Right lobe of liver (tissue), 6 donors: ENCODE results near the gene SFRP2. TPM values are rescaled to one million over a fixed set of nuclear protein-coding genes. Genes with fewer than 3 reads are reported as not detected.

Experiments
- ATAC-seq, 4 donors: fragments of 200-7000 bp; cut with Tn5 transposase; one replicate each; pipeline ENCODE4 v1.9.1; 2020; ENCODE audit warnings: mild to moderate bottlenecking in 4 of 4, moderate library complexity in 4 of 4
- DNase-seq, 3 donors: peaks; one replicate each; pipeline ENCODE4 v3.0.0-alpha.2; 2020
- H3K27ac ChIP-seq, 3 donors: fragments of 200-600 bp; one replicate each; pipeline ENCODE4 v1.8.0; 2022
- H3K27me3 ChIP-seq, 2 donors: fragments of 200-600 bp; one replicate each; pipeline ENCODE4 v1.8.0; 2022
- H3K36me3 ChIP-seq, 4 donors: fragments of 200-600 bp; sonication (generic) in 1 of 4; one replicate each; pipeline versions ENCODE4 v1.5.1 to v1.8.0; 2017 to 2022; ENCODE audit warnings: control low read depth in 1 of 4
- H3K4me1 ChIP-seq, 4 donors: fragments of 200-600 bp; sonication (generic) in 1 of 4; one replicate each; pipeline versions ENCODE4 v1.5.1 to v1.8.0; 2017 to 2022; ENCODE audit warnings: control low read depth in 1 of 4
- H3K4me3 ChIP-seq, 3 donors: fragments of 200-600 bp; one replicate each; pipeline ENCODE4 v1.8.0; 2022
- H3K9me3 ChIP-seq, 4 donors: fragments of 200-600 bp; sonication (generic) in 1 of 4; one replicate each; pipeline versions ENCODE4 v1.5.1 to v1.8.0; 2017 to 2022; ENCODE audit warnings: control low read depth in 1 of 4
- POLR2A ChIP-seq: fragments of 450-650 bp; IDR thresholded peaks from one replicate; pipeline ENCODE4 v1.6.1; 2017; ENCODE audit warnings: antibody characterized with exemption, mild to moderate bottlenecking
- WGBS: methylation state at CpG from one replicate; pipeline ENCODE4 v1.1.6; 2018; ENCODE audit warnings: low coverage, low lambda C conversion rate; ENCODE audit not compliant: insufficient coverage; ENCODE audit errors: missing lambda C conversion rate; 5-methylcytosine and 5-hydroxymethylcytosine counted together
- intact Hi-C, 2 donors: fragments of 100-400 bp; cut with DNase I; formaldehyde crosslinking; loops; one replicate each; pipeline versions ENCODE4 v1.11.2 to v1.14.1; 2022
- total RNA-seq, 6 experiments: library from RNA; depleted of rRNA in 2 of 6; stranded (reverse); fragments of >200 nt in 2 of 6; fragmentation: NEBNext Ultra II Directional in 3 of 6; extraction: Animal tissue kit (Norgen Biotek cat#: 25700) in 3 of 6; gene quantifications; one replicate each; pipeline versions ENCODE4 v1.1.0 to v1.2.4, GENCODE V29; 2016 to 2023
- TF ChIP-seq, protein P1 (sequence below), 4 donors: fragments of 200-600 bp in 3 of 4; fragments of 450-650 bp in 1 of 4; IDR thresholded peaks; one replicate each; pipeline versions ENCODE4 v1.5.1 to v1.8.0; 2016 to 2022; ENCODE audit warnings: antibody characterized with exemption in 4 of 4, mild to moderate bottlenecking in 2 of 4
- donor health status: DM: no; HTN: yes; CAD: no.
- donor health status: DM: no; HTN: no; CAD: no.
- donor health status: DM: no; HTN: no; CAD: no.
- donor health status: DM: no; HTN: yes; CAD: no.
- donor health status: DM: no; HTN: yes; CAD: no.

SFRP2 gene
- total RNA-seq, 6 experiments from 2014 or later: not detected

DNA sequence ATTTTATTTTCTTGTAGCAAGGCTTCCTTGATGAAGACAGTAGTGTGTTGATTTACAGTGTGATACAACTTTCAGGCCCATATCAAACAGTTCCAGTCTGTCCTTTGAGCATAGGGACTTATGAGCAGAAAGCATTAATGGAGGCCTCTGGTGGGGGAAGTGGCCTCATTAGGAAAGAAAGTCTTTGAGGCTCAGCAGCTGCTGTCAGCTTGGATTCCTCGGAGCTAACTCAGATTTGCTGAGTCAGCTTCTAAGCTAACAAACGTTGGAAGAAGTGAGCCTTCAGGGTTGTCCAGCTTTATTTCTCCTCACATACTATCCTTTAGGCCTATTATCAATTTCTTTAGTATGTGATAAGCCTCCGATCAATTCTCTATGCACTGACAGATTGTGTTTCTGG is 15.8 kb upstream of the SFRP2 start:
- H3K4me3 ChIP-seq: no peak overlapping the region
- H3K9me3 ChIP-seq: no peaks in the 10 kb centered on the region
- no peaks in the 10 kb centered on the region for H3K4me1 ChIP-seq
- 41% methylated on average over 2 of the region's 3 CpGs for WGBS
- no peaks in the 10 kb centered on the region for H3K36me3 ChIP-seq
- intact Hi-C loops: no loop called here
- no peak overlapping the region for H3K27ac ChIP-seq
- TF ChIP-seq, protein P1, sequence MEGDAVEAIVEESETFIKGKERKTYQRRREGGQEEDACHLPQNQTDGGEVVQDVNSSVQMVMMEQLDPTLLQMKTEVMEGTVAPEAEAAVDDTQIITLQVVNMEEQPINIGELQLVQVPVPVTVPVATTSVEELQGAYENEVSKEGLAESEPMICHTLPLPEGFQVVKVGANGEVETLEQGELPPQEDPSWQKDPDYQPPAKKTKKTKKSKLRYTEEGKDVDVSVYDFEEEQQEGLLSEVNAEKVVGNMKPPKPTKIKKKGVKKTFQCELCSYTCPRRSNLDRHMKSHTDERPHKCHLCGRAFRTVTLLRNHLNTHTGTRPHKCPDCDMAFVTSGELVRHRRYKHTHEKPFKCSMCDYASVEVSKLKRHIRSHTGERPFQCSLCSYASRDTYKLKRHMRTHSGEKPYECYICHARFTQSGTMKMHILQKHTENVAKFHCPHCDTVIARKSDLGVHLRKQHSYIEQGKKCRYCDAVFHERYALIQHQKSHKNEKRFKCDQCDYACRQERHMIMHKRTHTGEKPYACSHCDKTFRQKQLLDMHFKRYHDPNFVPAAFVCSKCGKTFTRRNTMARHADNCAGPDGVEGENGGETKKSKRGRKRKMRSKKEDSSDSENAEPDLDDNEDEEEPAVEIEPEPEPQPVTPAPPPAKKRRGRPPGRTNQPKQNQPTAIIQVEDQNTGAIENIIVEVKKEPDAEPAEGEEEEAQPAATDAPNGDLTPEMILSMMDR (IDR thresholded peaks at IDR 0.05): no peak
- TF ChIP-seq POLR2A: no peak
- H3K27me3 ChIP-seq: peaks cover 0 to 3% of the 10 kb centered on the region in 2 donors
- DNase-seq (no peak), ATAC-seq (peak in 1 of 4 donors; percentile 28)

DNA sequence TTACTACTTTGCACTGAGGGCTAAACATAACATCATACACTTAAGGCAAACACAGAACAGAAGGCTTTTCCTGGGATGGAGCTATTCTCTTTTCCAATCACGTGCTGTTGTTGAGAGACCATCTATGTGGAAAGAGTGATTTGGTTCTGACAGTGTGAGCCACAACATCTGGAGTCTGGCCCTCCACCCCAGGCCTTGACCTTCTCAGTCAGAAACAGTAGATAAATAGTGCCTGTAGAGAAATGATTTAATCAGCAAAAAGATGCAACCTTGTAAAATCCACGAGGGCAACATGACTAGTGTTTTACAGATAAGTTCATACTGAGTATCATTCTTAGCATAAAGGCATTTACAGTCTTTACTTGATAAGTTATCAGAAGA is 10.8 kb upstream of the SFRP2 start:
- intact Hi-C loops: no loop called here
- Histone ChIP-seq H3K4me1 (no peaks in the 10 kb centered on the region), H3K9me3 (no peaks in the 10 kb centered on the region), H3K4me3 (no peak overlapping the region), H3K27me3 (no peaks in the 10 kb centered on the region), H3K27ac (no peak overlapping the region), H3K36me3 (no peaks in the 10 kb centered on the region)
- DNase-seq: no peak
- WGBS: 14% methylated on average over 2 of the region's 2 CpGs
- no peak for ATAC-seq
- TF ChIP-seq, protein P1 (IDR thresholded peaks at IDR 0.05): no peak
- no peak for TF ChIP-seq POLR2A

DNA sequence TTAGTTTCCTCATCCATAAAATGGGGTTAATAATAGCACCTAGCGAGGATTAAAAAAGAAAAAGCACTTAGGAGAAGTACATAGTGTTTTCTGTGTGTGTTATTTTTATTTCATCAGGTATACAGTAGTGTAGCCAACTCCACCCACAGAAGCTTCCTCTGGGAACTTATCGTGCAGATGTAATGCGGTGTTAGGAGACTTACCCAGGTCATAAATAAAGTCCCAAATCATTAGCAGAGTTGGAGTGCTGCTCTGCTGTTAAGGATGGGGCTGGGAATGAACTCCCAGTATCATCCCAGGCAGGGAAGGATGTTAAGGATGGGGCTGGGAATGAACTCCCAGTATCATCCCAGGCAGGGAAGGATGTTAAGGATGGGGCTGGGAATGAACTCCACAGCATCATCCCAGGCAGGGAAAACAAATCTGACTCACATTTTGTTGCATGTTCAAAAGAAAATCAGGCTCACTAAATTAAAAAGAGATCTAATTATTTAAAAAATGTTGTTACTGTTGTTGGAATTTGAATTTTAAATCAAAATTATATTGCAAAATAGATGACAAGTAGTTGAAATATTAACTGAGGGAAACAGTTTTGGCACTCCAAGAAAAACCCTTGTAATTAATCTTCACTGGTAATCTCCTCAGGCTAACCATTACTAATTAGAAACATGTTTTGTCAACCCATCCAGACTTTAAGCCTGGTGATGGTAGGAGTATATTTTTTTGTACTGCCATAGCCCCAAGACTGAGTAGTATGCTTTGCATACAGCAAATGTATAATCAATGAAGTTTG is 10.2 kb upstream of the SFRP2 start:
- DNase-seq (no peak), ATAC-seq (no peak)
- intact Hi-C loops: no loop called here
- Histone ChIP-seq H3K4me1 (no peaks in the 10 kb centered on the region), H3K27ac (no peak overlapping the region), H3K36me3 (no peaks in the 10 kb centered on the region), H3K27me3 (no peaks in the 10 kb centered on the region), H3K4me3 (no peak overlapping the region), H3K9me3 (no peaks in the 10 kb centered on the region)
- 30% methylated on average over 3 of the region's 3 CpGs for WGBS
- no peak for TF ChIP-seq POLR2A
- TF ChIP-seq, protein P1 (IDR thresholded peaks at IDR 0.05): no peak

DNA sequence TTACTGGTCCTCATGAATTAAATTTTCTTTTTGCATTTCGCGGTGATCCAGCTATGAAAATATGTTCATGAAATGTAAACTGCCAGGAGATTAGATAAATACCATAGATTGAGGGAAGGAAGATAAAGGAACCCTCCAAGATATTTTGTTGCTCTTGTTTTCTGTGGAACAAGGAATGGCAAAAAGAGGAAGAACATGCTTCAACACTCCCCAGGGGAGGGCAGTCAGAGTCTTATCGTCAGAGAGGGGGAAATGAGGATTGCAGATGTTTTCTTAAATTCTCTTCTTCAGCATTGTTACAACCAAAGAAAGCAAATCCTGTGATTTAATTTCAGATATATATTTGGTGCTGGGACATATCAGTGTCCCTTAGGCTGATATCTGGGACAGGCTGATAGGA is 9.5 kb upstream of the SFRP2 start:
- 66% methylated on average over 3 of the region's 3 CpGs for WGBS
- TF ChIP-seq, protein P1 (IDR thresholded peaks at IDR 0.05): no peak
- TF ChIP-seq POLR2A: no peak
- ATAC-seq (no peak), DNase-seq (no peak)
- Histone ChIP-seq H3K9me3 (no peaks in the 10 kb centered on the region), H3K36me3 (no peaks in the 10 kb centered on the region), H3K27ac (no peak overlapping the region), H3K27me3 (no peaks in the 10 kb centered on the region), H3K4me3 (no peak overlapping the region), H3K4me1 (no peaks in the 10 kb centered on the region)
- intact Hi-C loops: no loop called here
